ELR (cell line): ENCODE data around the gene SCAF11.

Experiments
- DNase-seq: peaks from one replicate; pipeline ENCODE4 v3.0.0-alpha.2; 2015; ENCODE audit warnings: low read depth

The SCAF11 gene

DNA sequence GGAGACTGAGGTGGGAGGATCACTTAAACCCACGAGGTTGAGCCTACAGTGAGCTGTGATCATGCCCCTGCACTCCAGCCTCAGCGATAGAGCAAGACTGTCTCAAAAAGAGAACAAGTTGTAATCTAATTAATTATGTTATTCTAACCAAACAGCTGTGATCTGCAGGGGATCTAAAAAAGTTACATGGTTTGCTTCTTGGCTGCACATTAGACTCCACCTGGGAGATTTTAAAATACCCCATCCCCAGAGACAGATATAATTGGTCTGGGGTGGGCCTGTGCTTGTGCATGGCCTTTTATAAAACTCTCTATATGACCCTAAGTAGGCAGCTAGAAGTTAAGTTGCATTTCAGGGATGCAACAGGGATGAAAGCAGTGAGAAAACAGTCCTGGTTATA lies 76.7 kb downstream of the SCAF11 start:
- DNase-seq: no peak

DNA sequence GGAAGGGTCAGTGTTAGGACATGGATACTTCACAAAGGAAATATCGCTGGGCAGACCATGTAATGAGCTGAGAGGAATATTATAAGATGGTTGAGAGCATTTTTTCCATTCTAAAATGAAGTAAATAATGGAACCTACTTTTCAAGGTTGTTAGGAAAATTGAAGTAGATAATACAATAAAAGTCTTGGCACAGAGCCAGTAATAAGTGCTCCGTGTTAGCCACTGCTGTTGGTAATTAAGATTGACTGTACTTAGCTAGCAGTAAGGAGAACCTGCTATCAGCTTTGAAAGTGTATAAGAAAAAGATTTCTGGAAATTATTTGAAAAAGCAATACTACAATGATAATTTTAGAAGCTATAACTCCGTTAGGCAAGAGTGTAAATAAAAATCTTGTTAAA lies 77.6 kb downstream of the SCAF11 start:
- no peak for DNase-seq

DNA sequence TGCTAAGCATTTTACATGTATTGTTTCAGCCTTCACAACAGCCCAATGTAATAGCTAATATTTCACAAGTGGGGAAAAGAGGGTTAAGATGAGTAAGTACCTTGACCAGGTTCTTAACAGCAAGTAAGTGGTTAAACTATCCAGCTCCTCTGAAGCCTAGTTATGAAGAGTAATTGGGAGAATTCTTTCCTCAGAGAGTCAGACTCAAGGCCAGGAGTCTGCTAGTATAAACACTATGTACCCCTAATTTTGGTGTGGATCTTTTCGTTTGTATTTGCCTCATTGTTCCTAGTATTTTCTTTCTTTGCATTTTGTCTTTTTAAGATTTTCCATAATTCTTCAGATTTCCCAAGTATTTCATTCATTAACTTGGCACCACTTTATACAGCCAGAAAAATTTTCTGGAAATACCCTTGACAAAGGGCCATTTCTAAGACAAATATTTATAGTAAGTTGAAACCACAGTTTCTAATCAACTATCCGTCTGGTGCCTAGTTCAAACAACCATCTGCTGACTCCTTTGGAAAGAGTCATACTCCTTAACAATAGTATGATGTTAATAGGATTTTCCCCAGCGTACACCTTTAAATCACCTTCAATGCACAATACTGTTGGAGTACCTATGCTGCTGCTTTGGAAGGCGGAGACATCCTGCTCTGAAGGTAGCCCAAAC lies 81.2 kb downstream of the SCAF11 start:
- DNase-seq: no peak

DNA sequence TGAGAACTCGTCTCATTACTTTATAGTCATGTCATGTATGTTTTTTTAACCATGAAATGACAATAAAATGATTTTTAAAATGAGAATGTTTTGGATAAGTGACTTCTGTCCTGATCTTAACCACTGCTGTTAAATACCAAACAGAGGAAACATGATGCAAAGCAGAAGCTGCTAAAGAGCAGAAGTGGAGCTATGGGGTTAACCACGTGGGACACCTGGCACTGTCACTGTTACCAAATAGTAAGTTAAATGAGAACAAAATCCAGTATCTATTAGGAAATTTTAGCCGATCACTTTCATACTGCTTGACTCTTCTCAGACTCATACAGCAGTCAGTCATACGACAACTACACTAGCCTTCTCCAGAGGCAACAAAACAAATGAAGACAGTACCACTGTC lies 82.4 kb downstream of the SCAF11 start:
- DNase-seq: no peak

DNA sequence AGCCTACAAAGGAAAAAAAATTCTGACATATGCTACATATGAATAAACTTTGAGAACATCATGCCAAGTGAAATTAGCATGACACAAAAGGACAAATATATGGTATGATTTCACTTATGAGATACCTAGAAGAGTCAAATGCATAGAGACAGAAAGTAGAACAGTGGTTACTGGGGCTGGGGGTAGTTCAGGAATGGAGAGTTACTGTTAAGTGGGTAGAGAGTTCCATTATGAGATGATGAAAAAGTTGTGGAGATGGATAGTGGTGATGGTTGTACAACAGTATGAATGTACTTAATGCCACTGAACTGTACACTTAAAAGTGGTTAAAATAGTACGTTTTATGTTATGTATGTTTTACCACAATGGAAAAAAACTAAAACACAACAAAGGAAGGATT lies 92.3 kb downstream of the SCAF11 start:
- no peak for DNase-seq

DNA sequence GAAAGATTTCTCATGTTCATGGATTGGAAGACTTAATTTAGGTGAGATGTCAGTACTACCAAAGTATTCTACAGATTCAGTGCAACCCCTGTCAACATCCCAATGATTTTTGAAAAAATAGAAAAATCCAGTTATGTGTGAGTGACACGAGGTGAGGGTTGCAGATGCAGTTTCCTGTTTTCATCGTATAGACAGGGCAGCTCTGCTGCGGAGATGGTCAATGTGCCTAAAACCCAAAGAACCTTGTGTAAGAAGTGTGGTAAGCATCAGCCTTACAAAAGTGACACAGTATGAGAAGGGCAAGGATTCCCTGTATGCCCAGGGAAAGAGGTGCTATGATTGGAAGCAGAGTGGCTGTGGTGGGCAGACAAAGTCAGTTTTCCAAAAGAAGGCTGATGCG lies 94.4 kb downstream of the SCAF11 start:
- no peak for DNase-seq

DNA sequence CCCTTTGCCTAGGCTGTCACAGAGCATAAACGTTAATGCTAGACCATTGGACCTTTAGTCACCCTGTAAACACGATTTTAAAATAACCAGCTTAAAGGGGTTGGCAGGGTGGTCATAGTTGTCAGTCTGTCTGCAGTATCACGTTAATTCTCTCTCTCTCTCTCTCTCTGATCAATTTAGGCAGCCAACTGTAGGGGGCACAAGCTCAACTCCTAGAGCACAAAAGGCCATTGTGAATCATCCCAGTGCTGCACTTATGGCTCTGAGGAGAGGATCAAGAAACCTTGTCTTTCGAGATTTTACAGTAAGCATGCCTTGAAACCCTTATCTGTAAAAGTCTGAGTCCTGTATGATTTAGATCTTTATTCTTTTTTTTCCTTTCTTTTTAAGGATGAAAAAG lies 97.1 kb downstream of the SCAF11 start:
- peak; percentile 53 for DNase-seq

DNA sequence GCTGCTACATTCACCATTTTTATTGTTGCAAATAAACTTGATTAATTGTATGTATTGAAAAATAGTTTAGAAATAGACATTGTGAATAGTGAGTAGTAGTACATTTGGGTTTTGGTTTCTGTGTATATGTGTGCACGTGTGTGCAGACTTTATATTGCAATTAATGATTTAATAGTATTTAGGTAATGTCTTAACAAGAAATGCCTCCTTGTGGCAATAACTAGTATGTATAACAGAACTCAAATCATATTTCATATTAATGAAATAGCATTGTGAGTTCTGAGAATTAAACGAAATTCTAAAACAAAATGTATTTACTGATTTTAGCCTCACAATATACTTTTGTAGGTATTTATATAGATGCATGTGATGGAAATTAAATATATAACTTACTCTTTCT lies 100.1 kb downstream of the SCAF11 start:
- no peak for DNase-seq

DNA sequence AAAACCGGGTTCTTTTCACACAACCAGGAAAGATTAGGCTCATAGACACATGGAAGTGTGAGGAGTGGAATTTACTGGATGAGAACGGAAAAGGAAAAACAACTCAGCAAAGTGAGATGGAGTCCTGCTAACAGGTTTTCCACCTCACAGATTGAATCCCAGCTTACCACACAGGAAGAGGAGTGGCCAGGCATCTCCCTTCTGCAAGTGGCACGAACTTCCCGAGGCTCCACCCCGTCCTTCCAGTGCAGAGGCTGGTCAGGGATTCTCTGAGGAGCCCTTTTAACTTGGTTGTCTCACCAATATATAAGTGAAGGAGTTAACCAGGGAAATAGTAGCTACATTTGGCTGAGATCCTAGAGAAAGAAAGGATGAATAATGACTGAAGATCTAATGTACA lies 102.8 kb downstream of the SCAF11 start:
- DNase-seq: no peak

DNA sequence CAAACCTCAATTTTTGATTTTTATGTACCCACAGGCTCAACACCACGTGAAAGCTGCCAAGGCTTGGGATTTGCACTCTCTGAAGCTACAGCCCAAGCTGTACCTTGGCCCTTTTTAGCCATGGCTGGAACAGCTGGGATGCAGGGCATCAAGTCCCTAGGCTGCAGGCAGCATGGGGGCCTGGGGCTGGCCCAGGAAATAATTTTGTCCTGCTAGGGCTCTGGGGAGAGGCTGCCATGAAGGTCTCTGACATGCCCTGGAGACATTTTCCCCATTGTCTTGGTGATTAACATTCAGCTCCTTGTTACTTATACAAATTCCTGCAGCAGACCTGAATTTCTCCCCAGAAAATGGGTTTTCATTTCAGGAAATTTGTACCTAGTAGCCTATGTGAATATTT lies 103.7 kb downstream of the SCAF11 start:
- DNase-seq: no peak

DNA sequence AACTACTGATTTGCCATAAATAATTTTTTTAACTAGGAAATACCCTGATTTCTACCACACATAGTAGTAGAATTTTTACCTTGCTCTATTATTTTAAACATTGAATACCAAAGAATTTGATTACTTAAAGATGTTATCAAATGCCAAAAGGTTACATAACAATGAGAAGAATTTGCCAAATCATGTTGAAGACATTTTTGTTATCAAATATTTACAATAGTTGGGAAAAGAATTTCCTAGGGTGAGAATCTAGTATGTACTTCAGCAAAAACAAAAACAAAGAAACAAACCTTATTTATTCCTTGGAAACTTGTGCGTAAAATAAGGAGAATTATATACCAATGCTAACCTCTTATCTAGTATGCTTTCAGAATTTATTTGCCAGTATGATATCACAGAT lies 107.2 kb downstream of the SCAF11 start:
- no peak for DNase-seq

DNA sequence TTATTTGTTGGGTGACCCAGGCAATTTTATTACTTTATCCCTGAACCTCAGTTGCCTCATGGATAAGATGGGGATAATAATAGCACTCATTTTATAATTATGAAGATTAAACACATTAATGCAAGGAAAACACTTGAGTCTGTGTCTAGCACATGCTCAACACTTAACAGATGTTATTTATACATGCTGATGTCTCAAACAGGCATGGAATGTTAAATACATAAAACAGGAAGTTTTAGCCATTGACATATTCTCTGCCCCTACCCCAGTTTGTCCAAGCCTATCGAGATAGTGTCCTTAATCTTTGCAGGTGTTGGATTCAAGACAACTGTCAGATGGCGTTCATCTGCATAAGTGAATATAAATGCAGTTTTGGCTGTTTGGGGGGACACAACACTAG lies 109.8 kb downstream of the SCAF11 start:
- DNase-seq: no peak

DNA sequence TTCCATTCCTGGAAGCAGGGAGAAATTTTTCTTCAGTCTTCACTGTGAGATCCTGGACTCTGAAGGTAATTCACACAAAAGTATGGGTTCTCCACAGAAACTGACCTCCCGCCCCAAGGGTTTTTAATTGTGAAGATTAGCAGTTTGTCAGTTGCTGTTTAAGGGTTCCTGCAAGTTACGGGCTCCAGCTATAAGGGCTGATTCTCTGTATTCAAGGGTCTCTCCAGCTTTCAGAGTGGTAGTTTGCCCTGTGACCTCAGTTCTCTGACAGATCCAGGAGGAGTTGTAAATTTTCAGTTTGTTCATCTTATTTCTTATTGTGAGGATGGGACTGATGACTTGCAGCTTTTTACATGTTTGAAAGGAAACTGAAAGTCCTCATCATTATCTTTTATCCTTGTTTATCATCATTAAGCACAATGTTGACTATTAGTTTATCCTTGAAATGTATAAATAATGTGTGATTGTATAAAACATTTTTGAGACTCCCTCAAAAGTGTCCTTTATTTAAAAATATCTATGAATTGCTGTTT lies 110.9 kb downstream of the SCAF11 start:
- DNase-seq: no peak

DNA sequence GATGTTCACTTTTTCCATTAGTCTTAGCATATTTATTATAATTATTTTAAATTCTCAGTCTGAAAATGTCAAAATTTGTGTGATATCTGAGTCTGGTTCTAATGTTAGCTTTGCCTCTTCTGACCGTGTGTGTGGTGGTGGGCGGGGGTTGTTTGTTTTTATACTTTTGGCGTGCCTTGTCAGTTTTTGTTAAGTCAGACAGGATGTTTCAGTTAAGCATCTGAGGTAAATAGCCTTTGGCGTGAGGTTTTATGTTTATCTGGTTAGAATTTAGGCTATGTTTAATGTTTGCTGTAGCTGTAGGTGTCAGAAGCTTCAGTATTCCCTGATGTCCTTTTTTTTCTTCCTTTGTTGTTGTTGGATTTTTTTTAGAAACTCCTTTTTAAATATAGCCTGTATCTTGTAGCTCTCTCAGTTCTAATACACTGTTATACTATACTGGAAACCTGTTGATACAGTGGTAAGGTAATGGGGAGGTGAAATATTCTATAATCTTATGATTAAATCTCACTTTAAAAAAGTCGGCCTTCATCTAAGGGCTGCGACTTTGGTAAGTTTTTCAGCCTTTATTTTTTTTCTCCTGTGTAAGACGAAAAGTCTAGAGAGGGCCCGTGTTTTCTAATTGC lies 111.6 kb downstream of the SCAF11 start:
- no peak for DNase-seq

DNA sequence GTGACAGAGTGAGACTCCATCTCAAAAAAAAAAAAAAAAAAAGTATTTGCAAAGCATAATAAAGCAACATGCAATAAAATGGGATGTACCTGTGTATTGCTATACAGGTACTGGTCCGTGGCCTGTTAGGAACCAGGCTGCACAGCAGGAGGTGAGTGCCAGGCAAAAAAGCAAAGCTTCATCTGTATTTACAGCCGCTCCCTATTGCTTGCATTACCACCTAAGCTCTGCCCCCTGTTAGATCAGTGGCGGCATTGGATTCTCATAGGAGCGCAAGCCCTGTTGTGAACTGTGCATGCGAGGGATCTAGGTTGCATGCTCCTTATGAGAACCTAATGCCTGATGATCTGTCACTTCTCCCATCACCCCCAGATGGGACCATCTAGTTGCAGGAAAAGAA lies 113.3 kb downstream of the SCAF11 start:
- no peak for DNase-seq

DNA sequence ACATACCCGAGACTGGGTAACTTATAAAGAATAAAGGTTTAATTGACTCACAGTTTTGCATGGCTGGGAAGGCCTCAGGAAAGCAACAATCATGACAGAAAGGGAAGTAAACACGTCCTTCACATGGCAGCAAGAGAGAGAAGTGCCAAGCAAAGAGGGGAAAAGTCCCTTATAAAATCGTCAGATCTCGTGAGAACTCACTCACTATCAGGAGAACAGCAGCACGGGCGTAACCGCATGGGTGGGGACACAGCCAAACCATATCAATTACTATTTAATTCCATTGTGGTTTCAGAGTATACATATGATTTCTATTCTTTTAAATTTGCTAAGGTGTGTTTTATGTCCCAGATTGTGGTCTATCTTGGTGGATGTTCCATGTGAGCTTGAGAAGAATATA lies 117.9 kb downstream of the SCAF11 start:
- no peak for DNase-seq
